HK-2 (cell line): ENCODE results near the gene LIN7B.

Experiments used
- DNase-seq: peaks from one replicate; pipeline ENCODE4 v3.0.0-alpha.2; 2018; ENCODE audit not compliant: unreplicated experiment

LIN7B gene

GRCh38 chr19:49165111-49165750 lies 51.1 kb downstream of the LIN7B start:
- no peak for DNase-seq

GRCh38 chr19:49165865-49166301 lies 51.7 kb downstream of the LIN7B start:
- DNase-seq: no peak

DNA sequence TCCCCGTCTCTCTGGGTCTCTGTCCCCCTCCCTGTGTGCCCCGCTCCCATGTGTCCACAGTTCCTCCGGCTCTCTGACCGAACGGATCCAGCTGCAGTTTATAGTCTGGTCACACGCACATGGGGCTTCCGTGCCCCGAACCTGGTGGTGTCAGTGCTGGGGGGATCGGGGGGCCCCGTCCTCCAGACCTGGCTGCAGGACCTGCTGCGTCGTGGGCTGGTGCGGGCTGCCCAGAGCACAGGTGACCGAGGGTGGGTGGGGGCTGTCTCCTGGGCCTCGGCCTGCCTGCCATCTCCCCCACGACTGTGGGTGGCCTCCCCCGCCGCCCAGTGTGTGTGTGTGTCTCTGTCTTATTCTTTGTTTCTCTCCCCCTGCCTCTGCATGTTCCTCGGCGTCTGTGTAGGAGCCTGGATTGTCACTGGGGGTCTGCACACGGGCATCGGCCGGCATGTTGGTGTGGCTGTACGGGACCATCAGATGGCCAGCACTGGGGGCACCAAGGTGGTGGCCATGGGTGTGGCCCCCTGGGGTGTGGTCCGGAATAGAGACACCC lies 53.8 kb downstream of the LIN7B start:
- no peak for DNase-seq
